Spleen (tissue), 7 donors: Measurements from ENCODE around the gene TEAD3.

Experiments used
- POLR2A ChIP-seq, 3 donors: fragments of 450-650 bp; IDR thresholded peaks; one replicate each; pipeline ENCODE4 v1.5.1; 2017; ENCODE audit warnings: antibody characterized with exemption in 3 of 3, mild to moderate bottlenecking in 1 of 3
- POLR2AphosphoS5 ChIP-seq, 3 donors: sonication (generic); formaldehyde crosslinking; IDR thresholded peaks; one replicate each; pipeline ENCODE4 v1.5.1; 2017; ENCODE audit warnings: antibody characterized with exemption in 3 of 3
- TF ChIP-seq, protein P1 (sequence below), 11 experiments: fragments of 200-600 bp in 7 of 11; fragments of 450-650 bp in 4 of 11; sonication (generic) in 4 of 11; IDR thresholded peaks in 8 of 11; conservative IDR thresholded peaks in 3 of 11; 1 replicate in 7 of 11; 2 replicates in 4 of 11; pipeline versions ENCODE4 v1.4.0 to v1.8.0; 2016 to 2021; ENCODE audit warnings: antibody characterized with exemption in 11 of 11, inconsistent platforms in 4 of 11, mild to moderate bottlenecking in 1 of 11
- donor health status: DM: no; HTN: no; CAD: no; lungs with moderate emphysema.
- donor health status: DM: no; HTN: no; CAD: no.
- donor health status: DM: no; HTN: no; CAD: no.

DNA sequence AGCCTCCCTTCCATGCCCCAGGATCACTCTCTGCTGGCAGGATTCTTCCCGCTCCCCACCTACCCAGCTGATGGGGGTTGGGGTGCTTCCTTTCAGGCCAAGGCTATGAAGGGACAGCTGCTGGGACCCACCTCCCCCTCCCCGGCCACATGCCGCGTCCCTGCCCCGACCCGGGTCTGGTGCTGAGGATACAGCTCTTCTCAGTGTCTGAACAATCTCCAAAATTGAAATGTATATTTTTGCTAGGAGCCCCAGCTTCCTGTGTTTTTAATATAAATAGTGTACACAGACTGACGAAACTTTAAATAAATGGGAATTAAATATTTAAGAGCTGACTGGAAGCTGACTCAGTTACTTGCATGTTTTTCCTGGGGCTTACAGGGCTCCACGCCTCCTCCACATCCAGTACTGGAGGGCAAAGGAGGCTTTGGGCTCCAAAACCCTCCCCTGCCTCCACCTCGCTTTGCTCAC, 69.0 kb downstream of the TEAD3 start:
- TF ChIP-seq, protein P1, sequence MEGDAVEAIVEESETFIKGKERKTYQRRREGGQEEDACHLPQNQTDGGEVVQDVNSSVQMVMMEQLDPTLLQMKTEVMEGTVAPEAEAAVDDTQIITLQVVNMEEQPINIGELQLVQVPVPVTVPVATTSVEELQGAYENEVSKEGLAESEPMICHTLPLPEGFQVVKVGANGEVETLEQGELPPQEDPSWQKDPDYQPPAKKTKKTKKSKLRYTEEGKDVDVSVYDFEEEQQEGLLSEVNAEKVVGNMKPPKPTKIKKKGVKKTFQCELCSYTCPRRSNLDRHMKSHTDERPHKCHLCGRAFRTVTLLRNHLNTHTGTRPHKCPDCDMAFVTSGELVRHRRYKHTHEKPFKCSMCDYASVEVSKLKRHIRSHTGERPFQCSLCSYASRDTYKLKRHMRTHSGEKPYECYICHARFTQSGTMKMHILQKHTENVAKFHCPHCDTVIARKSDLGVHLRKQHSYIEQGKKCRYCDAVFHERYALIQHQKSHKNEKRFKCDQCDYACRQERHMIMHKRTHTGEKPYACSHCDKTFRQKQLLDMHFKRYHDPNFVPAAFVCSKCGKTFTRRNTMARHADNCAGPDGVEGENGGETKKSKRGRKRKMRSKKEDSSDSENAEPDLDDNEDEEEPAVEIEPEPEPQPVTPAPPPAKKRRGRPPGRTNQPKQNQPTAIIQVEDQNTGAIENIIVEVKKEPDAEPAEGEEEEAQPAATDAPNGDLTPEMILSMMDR (IDR thresholded peaks at IDR 0.05 in 8 of 11, conservative IDR thresholded peaks at IDR 0.05 in 3 of 11), result no peak
- TF ChIP-seq POLR2A (IDR thresholded peaks at IDR 0.05), result no peak
- no peak for TF ChIP-seq POLR2AphosphoS5 (IDR thresholded peaks at IDR 0.05)
